Stimulated activated CD8-positive, alpha-beta memory T cell treated with anti-CD3 and anti-CD28 coated beads, Interleukin-12 subunit alpha, Interleukin-12 subunit beta, amount 100 ng/mL, for 24 hours (primary cell): ENCODE measurements around the gene MYH4.

Experiments
- DNase-seq: peaks from one replicate; pipeline ENCODE4 v3.0.0-alpha.2; 2020; ENCODE audit errors: extremely low read depth

The MYH4 gene

GRCh38 chr17:10421900-10422542 lies 47.3 kb downstream of the MYH4 start, which contains the start of gene MYH8:
TSS of gene MYH8 (minus strand) at chr17:10421950. CDS start at chr17:10420227, 1,723 bp downstream.
- no peak for DNase-seq

GRCh38 chr17:10421211-10421610 lies 48.1 kb downstream of the MYH4 start:
- no peak for DNase-seq

- no peak for DNase-seq
These were observed 48.5 kb downstream of the MYH4 start for GRCh38 chr17:10420811-10421210.

GRCh38 chr17:10417431-10417830 lies 51.9 kb downstream of the MYH4 start:
- DNase-seq, result no peak

- DNase-seq, result no peak
These were observed 54.2 kb downstream of the MYH4 start for GRCh38 chr17:10415161-10415560.

GRCh38 chr17:10403589-10403988 lies 65.8 kb downstream of the MYH4 start:
- DNase-seq, result no peak

- no peak for DNase-seq
These were observed 71.0 kb downstream of the MYH4 start for GRCh38 chr17:10398352-10398751.

GRCh38 chr17:10396524-10397163 lies 72.7 kb downstream of the MYH4 start:
- DNase-seq, result no peak

- DNase-seq, result no peak
These were observed 75.0 kb downstream of the MYH4 start for GRCh38 chr17:10394201-10394887.
